Liver (tissue), 9 donors: ENCODE results near the gene VASH1. TPM values are rescaled to one million over a fixed set of nuclear protein-coding genes. Genes with fewer than 3 reads are reported as not detected.

Source experiments
- DNase-seq: peaks from one replicate; pipeline ENCODE4 v3.0.0-alpha.2; 2017; ENCODE audit warnings: low spot score
- H3K27ac ChIP-seq, 2 donors: one replicate each; pipeline ENCODE4 v1.7.0; 2013; ENCODE audit warnings: inconsistent platforms in 2 of 2, low read length in 2 of 2, control low read depth in 1 of 2, low read depth in 1 of 2, mild to moderate bottlenecking in 1 of 2
- H3K27me3 ChIP-seq, 4 donors: one replicate each; pipeline versions ENCODE4 v1.6.1 to v1.7.0; 2013; ENCODE audit warnings: low read length in 3 of 4, inconsistent platforms in 1 of 4, mild to moderate bottlenecking in 1 of 4, moderate library complexity in 1 of 4; ENCODE audit not compliant: control insufficient read depth in 4 of 4, insufficient read depth in 4 of 4
- H3K36me3 ChIP-seq, 4 donors: one replicate each; pipeline versions ENCODE4 v1.6.1 to v1.7.0; 2013; ENCODE audit warnings: low read length in 3 of 4, mild to moderate bottlenecking in 3 of 4, low read depth in 1 of 4, moderate library complexity in 1 of 4; ENCODE audit not compliant: control insufficient read depth in 4 of 4, insufficient read depth in 3 of 4
- H3K4me1 ChIP-seq, 4 donors: one replicate each; pipeline versions ENCODE4 v1.6.1 to v1.7.0; 2013; ENCODE audit warnings: low read length in 3 of 4, mild to moderate bottlenecking in 3 of 4, moderate library complexity in 1 of 4; ENCODE audit not compliant: control insufficient read depth in 4 of 4, insufficient read depth in 4 of 4
- H3K4me3 ChIP-seq, 3 donors: one replicate each; pipeline versions ENCODE4 v1.6.1 to v1.7.0; 2013; ENCODE audit warnings: low read length in 3 of 3, control low read depth in 1 of 3, low read depth in 1 of 3, mild to moderate bottlenecking in 1 of 3
- H3K9ac ChIP-seq, 2 donors: one replicate each; pipeline ENCODE4 v1.7.0; 2013; ENCODE audit warnings: low read length in 2 of 2, mild to moderate bottlenecking in 2 of 2, moderate library complexity in 2 of 2, control low read depth in 1 of 2, low read depth in 1 of 2
- H3K9me3 ChIP-seq, 4 donors: one replicate each; pipeline versions ENCODE4 v1.6.1 to v1.7.0; 2013; ENCODE audit warnings: low read length in 3 of 4; ENCODE audit not compliant: control insufficient read depth in 4 of 4
- ATF3 ChIP-seq: IDR thresholded peaks from 2 replicates; pipeline ENCODE4 v1.6.1; 2016; ENCODE audit warnings: antibody characterized with exemption
- CTCF ChIP-seq: fragments of 150-350 bp; IDR thresholded peaks from 2 replicates; pipeline ENCODE4 v1.5.1; 2017; ENCODE audit warnings: improper control_type of control experiment, low read depth, low read length; ENCODE audit not compliant: missing input control
- EGR1 ChIP-seq, 2 donors: IDR thresholded peaks; 2 replicates each; pipeline ENCODE4 v1.6.1; 2016 to 2018; ENCODE audit warnings: antibody characterized with exemption in 2 of 2, low read depth in 2 of 2
- FOXA1 ChIP-seq: IDR thresholded peaks from 2 replicates; pipeline ENCODE4 v1.6.1; 2016; ENCODE audit warnings: antibody characterized with exemption
- FOXA2 ChIP-seq: IDR thresholded peaks from 2 replicates; pipeline ENCODE4 v1.6.1; 2016; ENCODE audit warnings: antibody characterized with exemption
- GABPA ChIP-seq, 2 donors: IDR thresholded peaks in 1 of 2; conservative IDR thresholded peaks in 1 of 2; 2 replicates each; pipeline ENCODE4 v1.6.1; 2016; ENCODE audit warnings: antibody characterized with exemption in 2 of 2, mild to moderate bottlenecking in 1 of 2, moderate library complexity in 1 of 2
- HNF4A ChIP-seq, 2 donors: conservative IDR thresholded peaks; 2 replicates each; pipeline ENCODE4 v1.6.1; 2016; ENCODE audit warnings: antibody characterized with exemption in 2 of 2, mild to moderate bottlenecking in 2 of 2
- HNF4G ChIP-seq: IDR thresholded peaks from 2 replicates; pipeline ENCODE4 v1.6.1; 2016; ENCODE audit warnings: antibody characterized with exemption
- JUND ChIP-seq, 2 donors: IDR thresholded peaks; 2 replicates each; pipeline ENCODE4 v1.6.1; 2016; ENCODE audit warnings: antibody characterized with exemption in 2 of 2
- MAX ChIP-seq: IDR thresholded peaks from 2 replicates; pipeline ENCODE4 v1.6.1; 2016; ENCODE audit warnings: antibody characterized with exemption
- NR2F2 ChIP-seq: IDR thresholded peaks from 2 replicates; pipeline ENCODE4 v1.6.1; 2016; ENCODE audit warnings: antibody characterized with exemption
- RAD21 ChIP-seq, 2 donors: IDR thresholded peaks; 2 replicates each; pipeline ENCODE4 v1.6.1; 2016; ENCODE audit warnings: antibody characterized with exemption in 2 of 2, mild to moderate bottlenecking in 2 of 2
- REST ChIP-seq: IDR thresholded peaks from 2 replicates; pipeline ENCODE4 v1.6.1; 2016; ENCODE audit warnings: antibody characterized with exemption, mild to moderate bottlenecking
- RXRA ChIP-seq, 2 donors: IDR thresholded peaks; 2 replicates each; pipeline ENCODE4 v1.6.1; 2017 to 2018; ENCODE audit warnings: antibody characterized with exemption in 2 of 2, mild to moderate bottlenecking in 1 of 2
- SP1 ChIP-seq: IDR thresholded peaks from 2 replicates; pipeline ENCODE4 v1.6.1; 2018; ENCODE audit warnings: antibody characterized with exemption, mild to moderate bottlenecking
- TAF1 ChIP-seq: conservative IDR thresholded peaks from 2 replicates; pipeline ENCODE4 v1.6.1; 2016; ENCODE audit warnings: antibody characterized with exemption, mild to moderate bottlenecking
- YY1 ChIP-seq: IDR thresholded peaks from 2 replicates; pipeline ENCODE4 v1.6.1; 2016; ENCODE audit warnings: antibody characterized with exemption, mild to moderate bottlenecking
- ZBTB33 ChIP-seq: IDR thresholded peaks from 2 replicates; pipeline ENCODE4 v1.6.1; 2016; ENCODE audit warnings: antibody characterized with exemption
- WGBS: extraction: QIAGEN DNeasy Blood & Tissue Kit; methylation state at CpG from one replicate; pipeline ENCODE4 v1.1.7; 2013; 5-methylcytosine and 5-hydroxymethylcytosine counted together
- polyA plus RNA-seq, 2 donors: library from polyadenylated mRNA; stranded (reverse) in 1 of 2; unstranded in 1 of 2; fragments of 200-250 nt in 1 of 2; fragments of >200 nt in 1 of 2; fragmentation: Nextera tagmentation in 1 of 2; extraction: Ambion mirVana in 1 of 2; gene quantifications; one replicate each; pipeline versions ENCODE4 v1.2.1 to v1.2.3, GENCODE V29; 2013 to 2015
- total RNA-seq, 2 donors: library from RNA; depleted of rRNA; stranded (reverse); fragments of >200 nt; gene quantifications; one replicate each; pipeline ENCODE4 v1.2.3, GENCODE V29; 2014
- donor health status: healthy.
- donor health status: healthy.
- donor health status: healthy.
- donor health status: healthy.
- donor health status: healthy.

Gene VASH1
- total and polyA plus RNA-seq, 4 donors, result 0.94 to 5.9 (median 4.3) TPM

- no peaks in the 10 kb centered on the region for H3K9me3 ChIP-seq
- no peak for DNase-seq
- TF ChIP-seq REST (no peak), HNF4G (no peak), RAD21 (IDR thresholded peaks at IDR 0.05) (no peak), FOXA2 (no peak), ZBTB33 (no peak), MAX (no peak), CTCF (no peak), SP1 (no peak), ATF3 (no peak), EGR1 (IDR thresholded peaks at IDR 0.05; ENCODE audit: low read depth in 2 of 2) (no peak), RXRA (IDR thresholded peaks at IDR 0.05) (no peak), TAF1 (no peak), HNF4A (conservative IDR thresholded peaks at IDR 0.05) (no peak), NR2F2 (no peak), JUND (IDR thresholded peaks at IDR 0.05) (no peak), YY1 (no peak), FOXA1 (no peak), GABPA (IDR thresholded peaks at IDR 0.05 in 1 of 2, conservative IDR thresholded peaks at IDR 0.05 in 1 of 2) (no peak)
- no peaks in the 10 kb centered on the region for H3K27me3 ChIP-seq
- no peak overlapping the region for H3K27ac ChIP-seq
- WGBS, result 94% methylated on average over 54 of the region's 54 CpGs
- peaks cover 0 to under 1% (median 0%) of the 10 kb centered on the region in 4 donors for H3K36me3 ChIP-seq
- H3K4me1 ChIP-seq, result peaks cover 0 to 8% (median 0%) of the 10 kb centered on the region in 4 donors
- no peak overlapping the region for H3K9ac ChIP-seq
- H3K4me3 ChIP-seq, result no peak overlapping the region
Observed at GRCh38 chr14:76775695-76776427, 14.6 kb downstream of the VASH1 start.
